HEK293 (cell line): Measurements from ENCODE around the gene KRT80.

ENCODE experiments used
- CTCF ChIA-PET: fragments of 350-600 bp; formaldehyde crosslinking; extraction: SDS; loops from one replicate; lab custom pipeline; 2021; ENCODE audit warnings: antibody characterized with exemption; lab: Yijun Ruan, JAX
- POLR2A ChIA-PET: fragments of 300-600 bp; formaldehyde crosslinking; extraction: SDS; loops from one replicate; lab custom pipeline; 2020; ENCODE audit warnings: antibody characterized with exemption, inconsistent platforms; lab: Yijun Ruan, JAX
- H3K27ac ChIP-seq: fragments of 200-500 bp; sonication (Bioruptor generic); 2 replicates; pipeline ENCODE4 v1.5.1; 2014; ENCODE audit warnings: low read depth, low read length, control low read depth, inconsistent platforms; ENCODE audit errors: extremely low read depth
- H3K36me3 ChIP-seq, 2 experiments: fragments of 200-500 bp in 1 of 2; sonication (Bioruptor generic) in 1 of 2; 1 replicate in 1 of 2; 2 replicates in 1 of 2; pipeline ENCODE4 v1.5.1; 2014 to 2017; ENCODE audit warnings: inconsistent platforms in 2 of 2, low read length in 2 of 2; ENCODE audit not compliant: control insufficient read depth in 2 of 2, insufficient read depth in 1 of 2
- H3K4me1 ChIP-seq: fragments of 200-500 bp; sonication (Bioruptor generic); 2 replicates; pipeline ENCODE4 v1.5.1; 2014; ENCODE audit warnings: mild to moderate bottlenecking, low read length, inconsistent platforms; ENCODE audit not compliant: control insufficient read depth, insufficient read depth
- H3K4me3 ChIP-seq: 2 replicates; pipeline ENCODE4 v1.5.1; 2011; ENCODE audit warnings: low read depth, mild to moderate bottlenecking, control low read depth, low read length, moderate library complexity
- H3K9me3 ChIP-seq: fragments of 200-500 bp; sonication (Bioruptor generic); 2 replicates; pipeline ENCODE4 v1.5.1; 2014; ENCODE audit warnings: low read depth, low read length, inconsistent platforms; ENCODE audit not compliant: control insufficient read depth, insufficient read depth
- GLIS2 ChIP-seq: fragments of 450-650 bp; formaldehyde crosslinking; IDR thresholded peaks from 2 replicates; pipeline ENCODE4 v1.5.1; 2016; ENCODE audit warnings: missing biosample characterization, missing genetic modification characterization
- KLF9 ChIP-seq: fragments of 450-650 bp; formaldehyde crosslinking; IDR thresholded peaks from 2 replicates; pipeline ENCODE4 v1.5.1; 2016; ENCODE audit warnings: missing biosample characterization, missing genetic modification characterization, low read depth
- TRIM28 ChIP-seq: IDR thresholded peaks from 2 replicates; pipeline ENCODE4 v1.6.1; 2011; ENCODE audit warnings: low read length, control low read depth, borderline replicate concordance
- ZBTB20 ChIP-seq: fragments of 450-650 bp; formaldehyde crosslinking; IDR thresholded peaks from 2 replicates; pipeline ENCODE4 v1.5.1; 2016; ENCODE audit warnings: missing biosample characterization, missing genetic modification characterization
- ZFP69B ChIP-seq: fragments of 450-650 bp; formaldehyde crosslinking; IDR thresholded peaks from 2 replicates; pipeline ENCODE4 v1.5.1; 2016; ENCODE audit warnings: missing biosample characterization, missing genetic modification characterization
- ZNF112 ChIP-seq: fragments of 450-650 bp; formaldehyde crosslinking; IDR thresholded peaks from 2 replicates; pipeline ENCODE4 v1.5.0; 2017; ENCODE audit warnings: missing biosample characterization, missing genetic modification characterization
- ZNF341 ChIP-seq: fragments of 450-650 bp; formaldehyde crosslinking; IDR thresholded peaks from 2 replicates; pipeline ENCODE4; 2016; ENCODE audit warnings: low read depth, missing biosample characterization, missing genetic modification characterization
- ZNF362 ChIP-seq: fragments of 450-650 bp; formaldehyde crosslinking; IDR thresholded peaks from 2 replicates; pipeline ENCODE4 v1.5.1; 2016; ENCODE audit warnings: missing biosample characterization, missing genetic modification characterization
- ZNF501 ChIP-seq: fragments of 450-650 bp; formaldehyde crosslinking; IDR thresholded peaks from 2 replicates; pipeline ENCODE4 v1.5.1; 2016; ENCODE audit warnings: missing biosample characterization, missing genetic modification characterization
- ZNF510 ChIP-seq: fragments of 450-650 bp; formaldehyde crosslinking; IDR thresholded peaks from 2 replicates; pipeline ENCODE4 v1.5.1; 2018; ENCODE audit warnings: mild to moderate bottlenecking, missing genetic modification characterization, missing biosample characterization; ENCODE audit not compliant: insufficient replicate concordance
- ZNF580 ChIP-seq: fragments of 450-650 bp; formaldehyde crosslinking; IDR thresholded peaks from 2 replicates; pipeline ENCODE4 v1.5.1; 2016; ENCODE audit warnings: missing biosample characterization, missing genetic modification characterization
- ZNF585B ChIP-seq: fragments of 450-650 bp; formaldehyde crosslinking; IDR thresholded peaks from 2 replicates; pipeline ENCODE4 v1.5.1; 2016; ENCODE audit warnings: missing biosample characterization, missing genetic modification characterization
- ZNF660 ChIP-seq: fragments of 450-650 bp; IDR thresholded peaks from 2 replicates; pipeline ENCODE4 v1.5.1; 2018; ENCODE audit warnings: missing biosample characterization, mild to moderate bottlenecking, missing genetic modification characterization
- TF ChIP-seq, protein P1 (sequence below): fragments of 450-650 bp; formaldehyde crosslinking; IDR thresholded peaks from 2 replicates; pipeline ENCODE4 v1.5.1; 2016; ENCODE audit warnings: missing biosample characterization, missing genetic modification characterization, low read depth
- TF ChIP-seq, protein P2 (sequence below): fragments of 450-650 bp; formaldehyde crosslinking; IDR thresholded peaks from 2 replicates; pipeline ENCODE4 v1.5.1; 2016; ENCODE audit warnings: missing biosample characterization, missing genetic modification characterization

Gene KRT80

GRCh38 chr12:52222692-52223091, 30.9 kb upstream of the KRT80 start:
- Histone ChIP-seq H3K9me3 (no peaks in the 10 kb centered on the region), H3K36me3 (no peaks in the 10 kb centered on the region), H3K4me1 (no peaks in the 10 kb centered on the region), H3K4me3 (no peak overlapping the region), H3K27ac (no peak overlapping the region)
- TF ChIP-seq ZNF501 (tag by site-specific recombination) = no peak
- TF ChIP-seq, protein P1, sequence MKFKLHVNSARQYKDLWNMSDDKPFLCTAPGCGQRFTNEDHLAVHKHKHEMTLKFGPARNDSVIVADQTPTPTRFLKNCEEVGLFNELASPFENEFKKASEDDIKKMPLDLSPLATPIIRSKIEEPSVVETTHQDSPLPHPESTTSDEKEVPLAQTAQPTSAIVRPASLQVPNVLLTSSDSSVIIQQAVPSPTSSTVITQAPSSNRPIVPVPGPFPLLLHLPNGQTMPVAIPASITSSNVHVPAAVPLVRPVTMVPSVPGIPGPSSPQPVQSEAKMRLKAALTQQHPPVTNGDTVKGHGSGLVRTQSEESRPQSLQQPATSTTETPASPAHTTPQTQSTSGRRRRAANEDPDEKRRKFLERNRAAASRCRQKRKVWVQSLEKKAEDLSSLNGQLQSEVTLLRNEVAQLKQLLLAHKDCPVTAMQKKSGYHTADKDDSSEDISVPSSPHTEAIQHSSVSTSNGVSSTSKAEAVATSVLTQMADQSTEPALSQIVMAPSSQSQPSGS (tag by site-specific recombination) = no peak
- TF ChIP-seq ZNF341 (tag by site-specific recombination) = no peak
- TF ChIP-seq GLIS2 (tag by site-specific recombination) = no peak
- no peak for TF ChIP-seq ZNF510 (tag by site-specific recombination)
- no peak for TF ChIP-seq ZFP69B
- no peak for TF ChIP-seq KLF9 (tag by site-specific recombination)
- TF ChIP-seq ZNF362 (tag by site-specific recombination) = no peak
- no peak for TF ChIP-seq ZNF580 (tag by site-specific recombination)
- no peak for TF ChIP-seq TRIM28
- TF ChIP-seq ZNF112 (tag by site-specific recombination) = no peak
- ChIA-PET CTCF (interaction anchor here (0.6 to 4.9 kb wide), 28 partner anchors 8 to 151 kb away, joined by 3 to 60 read pairs (median 6); no protein-coding TSS in a partner anchor), POLR2A (no interaction called here)

DNA sequence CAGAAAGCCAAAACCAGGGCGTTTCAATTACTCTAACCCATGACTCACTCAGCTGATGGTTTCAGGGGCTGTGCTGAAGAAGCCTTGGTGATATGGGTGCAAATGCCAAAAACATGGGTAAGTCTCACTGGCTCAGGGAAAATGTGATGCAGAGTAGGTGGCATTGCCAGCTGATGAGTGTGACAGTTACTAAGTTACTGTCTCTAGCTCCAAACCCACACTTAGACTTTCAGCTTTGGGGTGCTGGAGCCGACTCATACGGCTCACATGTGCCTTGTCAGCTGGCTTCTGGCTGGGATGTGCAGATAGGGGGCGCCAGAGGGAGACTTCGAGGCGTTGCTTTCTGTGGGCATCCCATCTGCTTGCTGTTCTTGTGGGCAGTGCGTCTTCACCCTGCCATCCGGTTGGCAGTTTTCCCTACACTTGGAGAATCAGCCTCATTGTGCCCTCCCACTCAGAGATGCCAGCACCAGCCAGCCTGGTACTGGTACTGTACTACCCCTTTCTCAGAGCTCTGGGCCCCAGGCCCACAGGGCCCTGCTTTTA, 30.2 kb upstream of the KRT80 start:
- H3K27ac ChIP-seq = no peak overlapping the region
- CTCF ChIA-PET = interaction anchor here (0.5 to 4.9 kb wide), 50 partner anchors 8 to 1665 kb away, joined by 3 to 60 read pairs (median 4); no protein-coding TSS in a partner anchor
- H3K4me1 ChIP-seq = no peaks in the 10 kb centered on the region

More for the DNA sequence above, 30.2 kb upstream of the KRT80 start:
- POLR2A ChIA-PET = interaction anchor here (1.0 kb wide), 1 partner anchor 657 kb away, joined by 3 read pairs; no protein-coding TSS in a partner anchor
- H3K36me3 ChIP-seq = no peaks in the 10 kb centered on the region
- no peak for TF ChIP-seq ZBTB20 (tag by site-specific recombination)
- TF ChIP-seq ZNF660 = 0 out of 2 replicates have a peak, but pooled peaks have one; percentile 26
- TF ChIP-seq, protein P2, sequence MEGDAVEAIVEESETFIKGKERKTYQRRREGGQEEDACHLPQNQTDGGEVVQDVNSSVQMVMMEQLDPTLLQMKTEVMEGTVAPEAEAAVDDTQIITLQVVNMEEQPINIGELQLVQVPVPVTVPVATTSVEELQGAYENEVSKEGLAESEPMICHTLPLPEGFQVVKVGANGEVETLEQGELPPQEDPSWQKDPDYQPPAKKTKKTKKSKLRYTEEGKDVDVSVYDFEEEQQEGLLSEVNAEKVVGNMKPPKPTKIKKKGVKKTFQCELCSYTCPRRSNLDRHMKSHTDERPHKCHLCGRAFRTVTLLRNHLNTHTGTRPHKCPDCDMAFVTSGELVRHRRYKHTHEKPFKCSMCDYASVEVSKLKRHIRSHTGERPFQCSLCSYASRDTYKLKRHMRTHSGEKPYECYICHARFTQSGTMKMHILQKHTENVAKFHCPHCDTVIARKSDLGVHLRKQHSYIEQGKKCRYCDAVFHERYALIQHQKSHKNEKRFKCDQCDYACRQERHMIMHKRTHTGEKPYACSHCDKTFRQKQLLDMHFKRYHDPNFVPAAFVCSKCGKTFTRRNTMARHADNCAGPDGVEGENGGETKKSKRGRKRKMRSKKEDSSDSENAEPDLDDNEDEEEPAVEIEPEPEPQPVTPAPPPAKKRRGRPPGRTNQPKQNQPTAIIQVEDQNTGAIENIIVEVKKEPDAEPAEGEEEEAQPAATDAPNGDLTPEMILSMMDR (tag by site-specific recombination) = peak; percentile 60
- peak; percentile 63; the same call in 1 of the 2 replicates for TF ChIP-seq ZNF580 (tag by site-specific recombination)
- TF ChIP-seq ZNF585B (tag by site-specific recombination) = 0 out of 2 replicates have a peak, but pooled peaks have one; percentile 4
- H3K9me3 ChIP-seq = no peaks in the 10 kb centered on the region
- H3K4me3 ChIP-seq = no peak overlapping the region
